Ecto neural progenitor cell (in vitro differentiated cells): ENCODE measurements around the gene OR4D5.

Experiments used
- DNase-seq: peaks from one replicate; pipeline ENCODE4 v3.0.0-alpha.2; 2018; ENCODE audit warnings: low spot score

The OR4D5 gene

DNA sequence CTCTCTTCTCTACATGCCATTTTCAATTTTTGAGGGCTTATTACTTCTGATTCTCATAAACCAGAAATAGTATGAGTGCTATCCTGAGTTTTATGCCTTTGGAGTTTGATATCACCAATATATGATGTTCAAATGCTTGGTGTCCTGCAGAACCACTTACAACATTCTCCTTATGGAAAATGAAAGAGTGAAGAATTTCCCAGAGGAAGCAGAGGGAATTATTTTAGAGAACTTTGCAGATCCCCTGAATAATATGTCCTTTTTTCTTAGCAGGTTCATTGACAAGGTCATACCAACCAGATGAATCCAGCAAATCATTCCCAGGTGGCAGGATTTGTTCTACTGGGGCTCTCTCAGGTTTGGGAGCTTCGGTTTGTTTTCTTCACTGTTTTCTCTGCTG, at the start of gene OR4D5:
OR4D5 (plus strand) TSS at position 301 of the 400 bp plus-strand sequence; CDS start at position 301, 0 bp downstream.
- DNase-seq: no peak

DNA sequence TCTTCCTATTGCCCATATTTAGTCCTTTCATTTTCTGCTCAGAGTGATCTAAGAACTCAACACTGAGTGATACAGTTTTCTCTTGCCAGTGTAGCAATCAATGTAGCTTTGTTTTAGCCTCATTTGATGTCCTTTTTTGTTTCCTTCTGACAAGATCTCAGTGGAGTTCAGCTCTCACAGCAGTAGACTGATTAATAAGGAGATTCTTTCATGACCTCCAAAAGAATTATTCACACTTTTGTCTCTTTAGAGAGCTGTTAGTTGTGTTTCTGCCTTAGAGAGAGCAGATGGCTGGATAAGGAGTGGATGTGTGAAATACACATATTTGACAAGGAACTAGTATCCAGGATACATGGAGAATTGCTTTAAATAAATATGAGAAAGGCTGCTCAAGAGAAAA, 47.4 kb upstream of the OR4D5 start:
- DNase-seq: no peak

- no peak for DNase-seq
Measured at GRCh38 chr11:123899792-123900191, 39.6 kb upstream of the OR4D5 start.

DNA sequence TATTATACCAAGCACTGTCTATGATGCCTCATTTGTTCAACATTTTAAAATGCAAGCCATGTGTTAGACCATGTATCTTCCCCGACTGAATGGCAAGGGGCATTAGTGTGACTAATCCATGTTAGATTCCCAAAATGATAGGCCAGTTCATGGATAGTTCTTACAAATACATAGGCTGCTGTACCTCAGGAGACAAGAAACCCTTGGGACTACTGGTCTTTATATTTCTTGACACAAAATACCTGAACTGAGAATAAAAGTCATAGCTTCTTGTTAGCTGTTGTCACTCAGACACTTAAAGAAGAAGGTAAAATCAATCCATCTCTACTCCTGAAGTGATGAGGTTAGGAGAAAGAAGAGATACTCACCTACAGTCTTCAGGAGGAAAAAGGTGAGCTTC, 37.5 kb upstream of the OR4D5 start, which contains the start of gene OR8D4:
OR8D4 (plus strand) TSS at position 301 of the 400 bp plus-strand sequence. CDS start 4,265 bp downstream, outside the sequence.
- no peak for DNase-seq

DNA sequence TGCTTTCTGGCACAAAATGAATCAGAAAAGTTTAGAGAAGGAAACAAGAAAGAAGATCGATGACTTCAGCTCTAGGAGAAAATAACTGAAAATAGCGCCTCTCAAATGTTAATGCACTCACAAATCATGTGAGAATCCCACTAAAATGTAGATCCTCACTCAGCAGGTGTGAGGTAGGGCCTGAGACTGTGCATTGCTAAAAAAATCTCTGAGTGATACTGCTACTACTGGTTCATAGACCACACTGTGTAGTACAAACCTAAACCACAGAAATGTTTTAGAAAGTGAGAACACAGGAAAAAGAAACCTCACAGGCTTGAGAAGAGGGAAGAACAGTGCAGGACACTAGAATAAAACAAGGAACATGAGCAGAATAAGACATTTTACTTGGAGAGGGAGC, 35.5 kb upstream of the OR4D5 start:
- no peak for DNase-seq

DNA sequence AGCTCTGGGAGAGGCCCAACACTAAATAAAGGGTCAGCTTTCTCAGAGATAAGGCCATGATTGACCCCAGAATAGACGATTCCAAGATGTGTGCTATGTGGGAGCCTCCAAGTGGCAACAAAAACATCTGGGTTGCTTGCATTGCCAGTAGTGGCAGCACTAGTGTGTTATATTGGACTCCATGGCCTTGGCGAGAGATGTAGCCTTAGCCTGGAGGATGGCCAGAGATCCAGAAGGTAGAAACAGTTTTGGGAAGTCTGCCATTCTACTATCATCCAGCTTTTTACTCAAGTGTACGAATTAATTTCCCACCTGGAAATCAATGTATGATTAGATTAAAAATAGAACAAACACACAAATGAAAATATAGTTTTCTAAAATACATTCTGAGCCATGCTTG, 34.5 kb upstream of the OR4D5 start:
- no peak for DNase-seq

- no peak for DNase-seq
Measured at GRCh38 chr11:123905826-123906225, 33.6 kb upstream of the OR4D5 start.

DNA sequence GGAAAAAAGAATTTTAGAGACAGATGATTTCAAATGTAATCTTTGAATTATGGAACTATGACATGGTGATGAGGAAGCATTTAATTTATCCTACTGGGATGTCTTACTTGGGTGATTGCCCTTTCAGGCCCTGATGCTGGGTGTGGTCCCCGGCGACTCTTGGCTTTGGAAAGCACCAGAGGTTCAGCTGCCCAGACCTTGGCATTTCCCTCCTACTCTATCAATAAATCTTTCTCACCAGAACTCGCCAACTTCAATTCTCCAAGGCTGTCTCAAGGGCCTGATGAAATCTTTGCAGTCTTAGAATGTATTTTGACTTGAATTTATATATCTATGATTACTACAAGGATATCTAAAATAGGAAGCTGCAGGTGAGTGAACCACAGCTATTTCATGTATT, 18.5 kb upstream of the OR4D5 start:
- DNase-seq: no peak

GRCh38 chr11:123924027-123924426, 15.4 kb upstream of the OR4D5 start:
- no peak for DNase-seq

GRCh38 chr11:123942413-123942812, 3.0 kb downstream of the OR4D5 start:
- DNase-seq: no peak

DNA sequence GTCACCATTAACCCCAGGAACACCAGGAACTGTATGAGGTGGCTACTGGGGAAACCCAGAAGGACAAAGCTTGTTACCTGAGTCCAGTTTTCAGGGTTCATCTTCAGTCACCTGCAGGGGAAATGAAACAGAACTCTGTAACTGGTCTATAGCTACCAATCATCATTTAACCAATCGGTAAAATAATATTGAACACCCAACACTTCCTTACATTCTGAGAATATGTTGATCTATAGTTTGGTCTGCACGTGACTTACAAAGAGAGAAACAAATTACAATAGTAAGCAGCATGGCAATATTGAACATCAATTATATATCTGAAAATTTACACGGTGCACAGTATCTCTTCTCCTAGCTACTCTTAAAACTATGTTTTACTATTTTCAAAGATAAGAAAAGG, 4.3 kb downstream of the OR4D5 start, which contains the start of gene OR6T1:
OR6T1 (minus strand) TSS at position 101 of the 400 bp plus-strand sequence; CDS start at position 101, 0 bp downstream.
- no peak for DNase-seq

- DNase-seq: no peak
Measured at GRCh38 chr11:123945132-123945531, 5.7 kb downstream of the OR4D5 start.

DNA sequence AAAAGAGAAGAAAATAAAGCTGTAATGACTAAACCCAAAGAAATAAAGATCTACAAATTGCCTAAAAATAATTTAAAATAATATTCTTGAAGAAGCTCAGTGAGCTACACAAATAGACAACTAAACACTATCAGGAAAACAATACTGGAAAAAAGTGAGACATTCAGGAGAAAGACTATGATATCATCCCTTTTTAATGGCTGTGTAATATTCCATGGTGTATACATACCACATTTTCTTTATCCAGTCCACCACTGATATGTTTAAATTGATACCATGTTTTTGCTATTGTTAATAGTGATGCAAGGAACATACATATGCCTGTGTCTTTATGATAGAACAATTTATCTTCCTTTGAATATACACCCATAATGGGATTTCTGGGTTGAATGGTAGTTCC, 17.3 kb downstream of the OR4D5 start:
- no peak for DNase-seq

DNA sequence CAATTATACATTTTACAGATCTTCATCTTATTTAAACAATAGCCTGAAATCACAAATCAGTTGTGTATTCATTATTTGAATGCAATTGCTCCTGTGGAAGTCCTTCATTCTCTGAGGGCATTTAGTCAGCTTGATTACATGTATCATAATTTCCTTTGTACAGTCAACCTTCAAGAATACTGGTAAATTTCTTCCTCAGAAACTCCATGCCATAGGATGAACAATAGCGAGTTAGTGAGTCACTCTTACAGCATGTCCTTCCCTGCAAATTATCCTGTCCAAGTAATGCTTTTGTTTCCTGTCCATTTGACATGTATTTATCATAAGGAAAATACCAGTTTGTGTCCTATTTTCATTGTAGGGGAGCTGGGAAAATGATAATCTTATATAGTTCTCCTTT, 34.4 kb downstream of the OR4D5 start:
- no peak for DNase-seq

- no peak for DNase-seq
Measured at GRCh38 chr11:123976770-123977560, 37.5 kb downstream of the OR4D5 start.

DNA sequence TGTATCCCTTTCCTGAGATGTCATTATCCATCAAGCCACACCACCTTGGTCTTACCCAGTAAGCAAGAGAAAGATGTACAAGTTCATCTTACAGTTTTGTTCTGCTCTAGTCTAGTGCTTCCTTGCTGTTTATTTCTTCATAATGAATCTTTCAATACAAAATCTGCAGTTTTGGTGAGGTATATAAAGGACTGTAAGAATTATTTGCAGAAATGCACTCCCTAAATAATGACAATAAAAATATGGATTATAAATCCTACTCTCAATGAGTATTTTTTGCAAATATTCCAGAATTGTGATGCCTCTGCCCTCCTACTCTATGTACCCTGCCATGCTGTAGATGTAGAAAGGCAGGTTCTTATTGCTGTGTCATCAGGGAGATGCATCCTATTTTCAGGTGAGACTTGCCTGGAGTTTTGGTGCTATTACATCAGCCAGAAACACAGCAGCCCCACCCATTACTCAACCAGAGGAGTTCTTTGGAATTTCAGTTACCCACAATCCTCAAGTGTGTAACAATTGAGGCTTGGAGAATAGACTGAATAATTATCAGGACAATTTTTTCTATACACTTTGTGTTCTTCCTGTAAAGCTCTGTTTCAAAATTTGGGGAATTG, 38.4 kb downstream of the OR4D5 start, which contains the start of gene OR10S1:
OR10S1 (minus strand) TSS at position 51 of the 617 bp plus-strand sequence. CDS start 117 bp downstream, outside the sequence.
- DNase-seq: no peak

DNA sequence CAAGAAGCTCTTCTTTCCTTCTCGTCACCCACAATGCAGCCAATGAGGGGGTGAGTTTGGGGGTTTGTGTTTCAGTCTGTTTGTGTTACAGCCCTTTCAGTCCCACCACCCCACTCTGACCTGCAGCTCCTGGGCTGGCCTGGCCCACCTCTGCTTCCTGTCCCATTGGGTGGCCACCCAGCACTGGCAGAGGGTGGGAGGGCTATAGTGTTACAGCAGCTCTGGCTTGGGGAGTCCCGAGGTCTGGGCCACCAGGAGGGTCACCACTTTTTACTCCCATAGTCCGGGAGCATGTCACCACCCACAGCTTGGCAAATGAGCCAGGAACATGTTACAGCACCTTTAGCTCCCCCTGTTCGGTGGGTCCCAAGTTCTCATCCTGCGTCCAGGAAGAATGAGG, 39.9 kb downstream of the OR4D5 start:
- no peak for DNase-seq
